Subcutaneous adipose tissue (tissue), 4 donors: ENCODE measurements around the gene ACAD10. TPM values are rescaled to one million over a fixed set of nuclear protein-coding genes. Genes with fewer than 3 reads are reported as not detected.

ENCODE experiments used
- total RNA-seq, 4 donors: library from RNA; depleted of rRNA; stranded (reverse); fragments of >200 nt; gene quantifications; one replicate each; pipeline ENCODE4 v1.1.0, GENCODE V29; 2016
- TF ChIP-seq, protein P1 (sequence below): fragments of 450-650 bp; IDR thresholded peaks from one replicate; pipeline ENCODE4 v1.5.1; 2016; ENCODE audit warnings: low read depth, mild to moderate bottlenecking, control low read depth, antibody characterized with exemption, moderate library complexity

Gene ACAD10
- total RNA-seq, 4 donors from 2014 or later, result 11.1 to 43.5 (median 22.9) TPM

DNA sequence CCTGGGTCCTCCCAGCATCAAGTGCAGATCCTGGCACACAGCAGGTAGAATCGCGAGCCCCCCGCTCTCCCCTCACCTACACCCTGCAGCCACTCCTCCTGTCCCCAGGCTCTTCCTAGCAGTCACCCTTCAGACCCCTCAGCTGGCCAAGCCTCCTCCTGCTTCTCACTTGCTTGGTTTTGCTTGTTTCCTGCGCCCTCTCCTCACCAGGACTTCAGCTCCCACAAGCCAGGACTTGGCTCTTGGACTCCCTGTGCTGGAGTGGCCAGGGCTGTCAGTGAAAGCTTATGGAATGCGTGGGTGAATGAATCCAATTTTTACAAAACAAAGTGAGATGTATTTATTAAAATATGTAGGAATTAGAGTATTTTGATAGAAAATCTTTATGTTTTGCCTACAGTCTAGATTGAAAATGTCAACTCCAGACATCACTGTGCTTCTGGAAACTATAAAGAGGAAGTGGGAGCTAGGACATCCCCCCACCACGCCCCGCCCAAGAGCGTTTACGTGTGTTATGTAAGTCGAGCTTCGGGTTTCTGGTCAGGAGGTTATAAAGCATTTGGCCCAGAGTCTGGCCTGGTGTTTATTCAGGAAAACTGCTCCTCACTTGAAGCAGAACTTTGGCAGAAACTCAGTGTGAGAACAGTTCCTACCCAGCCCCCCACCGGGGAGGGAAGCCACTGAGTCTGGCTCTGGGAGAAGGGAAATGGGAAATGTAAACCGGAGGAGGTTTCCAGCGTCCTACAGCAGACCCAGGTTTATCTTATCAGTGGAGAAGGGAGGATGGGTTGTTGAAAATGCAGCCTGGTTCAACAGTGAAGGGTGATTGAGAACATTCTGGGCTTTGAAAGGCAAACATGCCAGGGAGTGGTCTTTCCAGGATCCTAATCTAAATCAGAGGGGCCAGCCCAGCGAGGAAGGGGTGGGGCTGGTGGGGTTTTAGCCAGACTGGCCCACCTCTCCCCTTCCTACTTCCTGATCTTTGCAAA, 89.6 kb downstream of the ACAD10 start:
- TF ChIP-seq, protein P1, sequence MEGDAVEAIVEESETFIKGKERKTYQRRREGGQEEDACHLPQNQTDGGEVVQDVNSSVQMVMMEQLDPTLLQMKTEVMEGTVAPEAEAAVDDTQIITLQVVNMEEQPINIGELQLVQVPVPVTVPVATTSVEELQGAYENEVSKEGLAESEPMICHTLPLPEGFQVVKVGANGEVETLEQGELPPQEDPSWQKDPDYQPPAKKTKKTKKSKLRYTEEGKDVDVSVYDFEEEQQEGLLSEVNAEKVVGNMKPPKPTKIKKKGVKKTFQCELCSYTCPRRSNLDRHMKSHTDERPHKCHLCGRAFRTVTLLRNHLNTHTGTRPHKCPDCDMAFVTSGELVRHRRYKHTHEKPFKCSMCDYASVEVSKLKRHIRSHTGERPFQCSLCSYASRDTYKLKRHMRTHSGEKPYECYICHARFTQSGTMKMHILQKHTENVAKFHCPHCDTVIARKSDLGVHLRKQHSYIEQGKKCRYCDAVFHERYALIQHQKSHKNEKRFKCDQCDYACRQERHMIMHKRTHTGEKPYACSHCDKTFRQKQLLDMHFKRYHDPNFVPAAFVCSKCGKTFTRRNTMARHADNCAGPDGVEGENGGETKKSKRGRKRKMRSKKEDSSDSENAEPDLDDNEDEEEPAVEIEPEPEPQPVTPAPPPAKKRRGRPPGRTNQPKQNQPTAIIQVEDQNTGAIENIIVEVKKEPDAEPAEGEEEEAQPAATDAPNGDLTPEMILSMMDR, result no peak

DNA sequence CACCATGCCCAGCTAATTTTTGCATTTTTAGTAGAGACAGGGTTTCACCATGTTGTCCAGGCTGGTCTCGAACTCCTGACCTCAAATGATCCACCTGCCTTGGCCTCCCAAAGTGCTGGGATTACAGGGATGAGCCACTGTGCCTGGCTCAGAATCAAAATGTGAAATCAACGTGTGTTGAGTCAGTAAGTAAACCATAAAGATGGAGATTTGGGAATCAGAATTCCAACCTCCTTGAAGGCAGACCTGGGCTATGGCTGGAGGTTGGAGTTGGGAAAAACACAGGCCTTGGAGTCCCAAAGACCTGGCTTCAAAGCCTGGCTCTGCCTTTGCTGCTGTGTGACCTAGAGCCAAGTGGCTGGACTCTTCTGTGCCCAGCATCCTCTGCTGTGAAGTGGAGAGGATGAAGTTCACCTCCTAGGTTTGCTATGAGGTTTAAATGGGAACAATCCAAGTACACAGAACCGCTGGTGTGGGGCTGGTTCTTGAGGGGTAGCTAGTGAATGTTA, 91.0 kb downstream of the ACAD10 start:
- TF ChIP-seq, protein P1, result no peak

DNA sequence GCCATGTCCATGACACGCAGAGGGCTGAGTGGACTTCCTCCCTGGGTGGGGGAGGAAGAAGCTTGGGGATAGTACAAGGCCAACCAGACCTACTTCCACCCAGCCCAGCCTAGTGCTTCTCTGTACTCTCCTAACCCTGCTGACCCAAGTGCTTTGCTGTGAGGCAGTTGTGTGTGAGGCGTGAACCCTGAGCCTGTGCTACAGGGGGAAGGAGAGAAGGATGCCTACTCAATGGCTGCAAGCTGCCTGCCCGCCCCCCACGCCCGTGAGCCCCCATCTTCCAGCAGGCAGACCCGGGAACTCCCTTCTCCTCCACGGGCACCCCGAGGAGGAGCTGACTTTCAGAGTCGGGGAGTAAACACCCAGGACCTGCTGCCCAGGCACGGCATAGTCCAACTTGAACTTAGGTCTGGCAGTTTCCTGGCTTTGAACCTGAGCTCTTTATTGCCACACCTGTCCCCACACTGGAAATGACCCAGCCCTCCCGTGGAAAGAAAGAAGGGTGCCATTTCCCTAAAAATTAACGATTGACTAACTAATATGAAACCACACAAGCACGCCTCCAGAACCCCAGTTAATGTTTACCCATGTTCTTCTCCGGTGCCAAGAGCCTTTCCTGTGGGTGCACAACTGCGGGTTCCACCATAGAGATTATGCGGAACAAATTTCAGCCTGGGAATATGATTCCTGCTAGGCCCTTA, 91.6 kb downstream of the ACAD10 start:
- TF ChIP-seq, protein P1, result no peak

DNA sequence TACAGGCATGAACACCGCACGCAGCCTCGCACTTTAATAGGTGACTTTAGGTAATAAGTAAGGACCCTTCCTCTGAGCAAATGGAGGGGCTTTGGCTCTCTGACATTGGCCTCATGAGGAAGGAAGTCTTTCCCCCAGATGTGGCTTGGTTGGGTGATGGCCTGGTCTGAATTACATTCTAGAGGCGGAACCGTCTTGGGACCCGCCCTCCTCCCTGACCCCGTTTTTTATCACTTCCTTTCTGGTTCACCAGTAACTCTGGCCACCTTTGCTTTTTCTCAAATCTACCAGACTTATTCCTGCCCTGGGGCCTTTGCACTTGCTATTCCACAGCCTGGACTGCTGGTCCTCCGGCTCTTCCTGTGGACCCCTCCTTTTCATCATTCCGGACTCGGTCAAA, 94.3 kb downstream of the ACAD10 start:
- TF ChIP-seq, protein P1, result no peak

DNA sequence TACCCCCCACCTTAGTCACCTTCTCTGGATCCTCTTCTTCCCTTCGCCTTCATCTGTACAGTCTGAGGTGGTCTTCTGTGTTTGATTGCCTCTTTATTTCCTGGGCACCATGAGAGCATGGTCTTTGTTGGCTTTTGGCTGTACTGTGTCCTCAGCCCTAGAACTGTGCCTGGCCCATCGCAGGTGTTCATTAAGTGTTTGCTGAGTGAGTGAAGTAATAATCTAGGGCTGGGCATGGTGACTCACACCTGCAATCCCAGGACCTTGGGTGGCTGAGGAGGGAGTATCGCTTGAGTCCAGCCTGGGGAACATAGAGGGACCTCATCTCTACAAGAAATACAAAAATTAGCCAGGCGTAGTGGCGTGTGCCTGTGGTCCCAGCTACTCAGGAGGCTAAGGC, 94.8 kb downstream of the ACAD10 start:
- TF ChIP-seq, protein P1, result no peak

DNA sequence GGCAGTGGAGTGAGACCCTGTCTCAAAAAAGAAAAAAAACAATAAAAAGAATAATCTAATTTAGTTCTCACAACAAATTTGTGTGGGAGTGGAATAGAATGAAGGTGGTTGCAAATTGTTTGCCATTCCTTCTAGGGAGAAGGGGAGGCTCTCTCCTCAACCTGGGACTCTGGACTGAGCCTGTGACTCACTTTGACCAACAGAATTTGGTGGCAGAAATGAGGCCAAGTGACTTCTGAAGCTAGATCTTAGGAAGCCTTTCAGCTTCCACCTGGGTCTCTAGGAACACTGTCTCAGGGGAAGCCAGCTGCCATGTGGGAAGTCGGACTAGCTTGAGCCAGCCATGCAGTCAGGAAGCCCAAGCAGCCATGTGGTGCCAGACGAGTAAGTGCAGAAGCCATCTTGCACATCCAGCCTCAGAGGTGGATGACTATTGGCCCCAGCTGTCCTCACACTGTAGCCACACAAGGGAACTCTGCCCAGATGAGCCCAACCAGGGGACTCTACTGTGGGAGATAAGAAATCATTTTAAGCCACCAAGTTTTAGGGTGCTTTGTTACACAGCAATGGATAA, 95.3 kb downstream of the ACAD10 start:
- TF ChIP-seq, protein P1, result no peak
